Mesendoderm (in vitro differentiated cells): Measurements from ENCODE around the gene RNF133.
"Not testable (repeated sequence)": the region's sequence is repeated elsewhere in the genome, so short reads cannot be mapped to it uniquely, and the experiment has no call there.

Source experiments
- DNase-seq: peaks from one replicate; pipeline ENCODE4 v3.0.0; 2013
- H2AK5ac ChIP-seq: 2 replicates; pipeline ENCODE4 v1.6.1; 2013; ENCODE audit warnings: low read length, inconsistent platforms
- H2BK120ac ChIP-seq: 2 replicates; pipeline ENCODE4 v1.6.1; 2013; ENCODE audit warnings: low read depth, mild to moderate bottlenecking, low read length, moderate library complexity, mixed read lengths
- H2BK15ac ChIP-seq: replicated peaks from 2 replicates; pipeline ENCODE4 v1.6.1; 2013; ENCODE audit warnings: low read depth, mild to moderate bottlenecking, moderate library complexity
- H2BK5ac ChIP-seq: 2 replicates; pipeline ENCODE4 v1.6.1; 2013; ENCODE audit warnings: low read length, inconsistent platforms
- H3K18ac ChIP-seq: 2 replicates; pipeline ENCODE4 v1.6.1; 2013; ENCODE audit warnings: mild to moderate bottlenecking, low read length, mixed read lengths
- H3K23ac ChIP-seq: one replicate; pipeline ENCODE4 v1.6.1; 2013; ENCODE audit warnings: low read length
- H3K27ac ChIP-seq: 2 replicates; pipeline ENCODE4 v1.5.1; 2013; ENCODE audit warnings: low read depth, mild to moderate bottlenecking, inconsistent platforms, low read length, moderate library complexity
- H3K27me3 ChIP-seq: 2 replicates; pipeline ENCODE4 v1.6.1; 2013; ENCODE audit warnings: low read length, control low read depth, mild to moderate bottlenecking, inconsistent platforms; ENCODE audit not compliant: insufficient read depth, poor library complexity
- H3K36me3 ChIP-seq: 2 replicates; pipeline ENCODE4 v1.6.1; 2013; ENCODE audit warnings: low read length, inconsistent platforms; ENCODE audit not compliant: control insufficient read depth, insufficient read depth
- H3K4ac ChIP-seq: one replicate; pipeline ENCODE4 v1.6.1; 2013; ENCODE audit warnings: low read depth, mild to moderate bottlenecking, low read length, moderate library complexity
- H3K4me1 ChIP-seq: 2 replicates; pipeline ENCODE4 v1.6.1; 2013; ENCODE audit warnings: low read depth, low read length, inconsistent platforms; ENCODE audit not compliant: control insufficient read depth
- H3K4me2 ChIP-seq: 2 replicates; pipeline ENCODE4 v1.6.1; 2013; ENCODE audit warnings: low read length
- H3K4me3 ChIP-seq: 2 replicates; pipeline ENCODE4 v1.5.1; 2013; ENCODE audit warnings: mild to moderate bottlenecking, low read length
- H3K56ac ChIP-seq: one replicate; pipeline ENCODE4 v1.6.1; 2013; ENCODE audit warnings: low read length
- H3K79me1 ChIP-seq: 2 replicates; pipeline ENCODE4 v1.6.1; 2013; ENCODE audit warnings: low read length, inconsistent platforms
- H3K79me2 ChIP-seq: 2 replicates; pipeline ENCODE4 v1.6.1; 2013; ENCODE audit warnings: mild to moderate bottlenecking, low read length; ENCODE audit not compliant: control insufficient read depth, insufficient read depth
- H3K9ac ChIP-seq: 2 replicates; pipeline ENCODE4 v1.6.1; 2013; ENCODE audit warnings: low read length, inconsistent platforms
- H4K5ac ChIP-seq: one replicate; pipeline ENCODE4 v1.6.1; 2013; ENCODE audit warnings: low read length
- H4K8ac ChIP-seq: one replicate; pipeline ENCODE4 v1.6.1; 2013; ENCODE audit warnings: low read depth, mild to moderate bottlenecking, control low read depth, low read length, moderate library complexity
- WGBS: extraction: QIAGEN DNeasy Blood & Tissue Kit; methylation state at CpG from one replicate; pipeline ENCODE4 v1.1.7; 2013; ENCODE audit warnings: low lambda C conversion rate, missing lambda C conversion rate; ENCODE audit not compliant: insufficient coverage; ENCODE audit errors: extremely low coverage; 5-methylcytosine and 5-hydroxymethylcytosine counted together

Gene RNF133

GRCh38 chr7:122679813-122680212 lies 19.1 kb downstream of the RNF133 start:
- Histone ChIP-seq H4K5ac (no peak overlapping the region), H3K36me3 (no peaks in the 10 kb centered on the region), H4K8ac (no peak overlapping the region), H3K79me1 (no peaks in the 10 kb centered on the region), H3K56ac (no peak overlapping the region), H3K9ac (no peak overlapping the region), H2BK5ac (no peak overlapping the region), H3K18ac (no peak overlapping the region), H3K4me1 (peaks cover 4% of the 10 kb centered on the region), H3K27me3 (no peaks in the 10 kb centered on the region), H3K27ac (no peak overlapping the region), H3K4me2 (no peak overlapping the region), H2AK5ac (no peak overlapping the region), H3K4ac (no peak overlapping the region), H2BK15ac (no peak overlapping the region), H2BK120ac (no peak overlapping the region), H3K23ac (no peak overlapping the region), H3K4me3 (no peak overlapping the region), H3K79me2 (no peaks in the 10 kb centered on the region)
- DNase-seq = no peak
- WGBS = 100% methylated on average over 1 of the region's 1 CpG

- H2BK120ac ChIP-seq, H3K27me3 ChIP-seq, H3K4me3 ChIP-seq, H3K4me1 ChIP-seq, H3K56ac ChIP-seq, H3K79me1 ChIP-seq, H4K5ac ChIP-seq, H2BK15ac ChIP-seq, H2AK5ac ChIP-seq, H3K4me2 ChIP-seq, H3K4ac ChIP-seq, H3K23ac ChIP-seq, H4K8ac ChIP-seq, H3K18ac ChIP-seq, H3K9ac ChIP-seq, H3K36me3 ChIP-seq, H3K27ac ChIP-seq, H2BK5ac ChIP-seq, H3K79me2 ChIP-seq: not testable (repeated sequence)
- WGBS = no CpG with 5 or more reads among the region's 9 CpGs
- peak; percentile 96 for DNase-seq
Measured at GRCh38 chr7:122679269-122679709, 19.6 kb downstream of the RNF133 start.

GRCh38 chr7:122677149-122677548 lies 21.8 kb downstream of the RNF133 start:
- Histone ChIP-seq H3K4me3 (no peak overlapping the region), H3K56ac (no peak overlapping the region), H3K18ac (no peak overlapping the region), H4K5ac (no peak overlapping the region), H2BK15ac (no peak overlapping the region), H3K9ac (no peak overlapping the region), H3K4me2 (no peak overlapping the region), H3K27ac (no peak overlapping the region), H2AK5ac (no peak overlapping the region), H2BK120ac (no peak overlapping the region), H4K8ac (no peak overlapping the region), H3K23ac (no peak overlapping the region), H3K79me1 (no peaks in the 10 kb centered on the region), H3K27me3 (no peaks in the 10 kb centered on the region), H3K4me1 (peaks cover 5% of the 10 kb centered on the region), H3K79me2 (no peaks in the 10 kb centered on the region), H3K36me3 (no peaks in the 10 kb centered on the region), H3K4ac (no peak overlapping the region), H2BK5ac (no peak overlapping the region)
- no peak for DNase-seq
- WGBS = no CpG with 5 or more reads among the region's 1 CpG

GRCh38 chr7:122676466-122676865 lies 22.5 kb downstream of the RNF133 start:
- H3K56ac ChIP-seq = no peak overlapping the region
- no peak overlapping the region for H2BK15ac ChIP-seq
- H3K79me2 ChIP-seq = no peaks in the 10 kb centered on the region
- H4K5ac ChIP-seq = no peak overlapping the region
- H3K27me3 ChIP-seq = no peaks in the 10 kb centered on the region
- peaks cover 6% of the 10 kb centered on the region for H3K4me1 ChIP-seq
- no peak overlapping the region for H3K18ac ChIP-seq
- H3K79me1 ChIP-seq = no peaks in the 10 kb centered on the region
- no peak overlapping the region for H3K27ac ChIP-seq
- no peak overlapping the region for H2AK5ac ChIP-seq
- WGBS = no CpG with 5 or more reads among the region's 2 CpGs
- DNase-seq = no peak
- H2BK120ac ChIP-seq = no peak overlapping the region
- H4K8ac ChIP-seq = no peak overlapping the region
- no peaks in the 10 kb centered on the region for H3K36me3 ChIP-seq
- no peak overlapping the region for H3K9ac ChIP-seq
- H3K4me2 ChIP-seq = no peak overlapping the region
- no peak overlapping the region for H2BK5ac ChIP-seq
- no peak overlapping the region for H3K4me3 ChIP-seq
- H3K23ac ChIP-seq = no peak overlapping the region
- H3K4ac ChIP-seq = no peak overlapping the region

- Histone ChIP-seq H3K36me3 (no peaks in the 10 kb centered on the region), H2AK5ac (no peak overlapping the region), H3K27ac (no peak overlapping the region), H3K79me2 (no peaks in the 10 kb centered on the region), H4K5ac (no peak overlapping the region), H3K4me2 (no peak overlapping the region), H3K56ac (no peak overlapping the region), H3K23ac (no peak overlapping the region), H2BK5ac (no peak overlapping the region), H3K4me1 (peaks cover 7% of the 10 kb centered on the region), H2BK120ac (no peak overlapping the region), H3K4ac (no peak overlapping the region), H3K18ac (no peak overlapping the region), H4K8ac (no peak overlapping the region), H2BK15ac (no peak overlapping the region), H3K4me3 (no peak overlapping the region), H3K27me3 (no peaks in the 10 kb centered on the region), H3K9ac (no peak overlapping the region), H3K79me1 (no peaks in the 10 kb centered on the region)
- WGBS = no CpG with 5 or more reads among the region's 7 CpGs
- DNase-seq = no peak
Measured at GRCh38 chr7:122675621-122676020, 23.3 kb downstream of the RNF133 start.

GRCh38 chr7:122675011-122675410 lies 23.9 kb downstream of the RNF133 start:
- Histone ChIP-seq H3K4me2 (no peak overlapping the region), H3K4ac (no peak overlapping the region), H3K23ac (no peak overlapping the region), H4K8ac (no peak overlapping the region), H3K36me3 (no peaks in the 10 kb centered on the region), H3K79me1 (no peaks in the 10 kb centered on the region), H4K5ac (no peak overlapping the region), H3K56ac (no peak overlapping the region), H2BK15ac (no peak overlapping the region), H3K9ac (no peak overlapping the region), H3K4me1 (peaks cover 7% of the 10 kb centered on the region), H3K27me3 (no peaks in the 10 kb centered on the region), H3K18ac (no peak overlapping the region), H3K79me2 (no peaks in the 10 kb centered on the region), H2BK5ac (no peak overlapping the region), H3K4me3 (no peak overlapping the region), H2BK120ac (no peak overlapping the region), H2AK5ac (no peak overlapping the region), H3K27ac (no peak overlapping the region)
- DNase-seq = no peak
- no CpG with 5 or more reads among the region's 7 CpGs for WGBS
